H9 (cell line): Measurements from ENCODE around the gene LRFN3. TPM values are rescaled to one million over a fixed set of nuclear protein-coding genes. Genes with fewer than 3 reads are reported as not detected.
A peak's percentile ranks its signal among the peaks of the same experiment; 100 is the strongest.

Experiments
- DNase-seq: peaks from one replicate; pipeline ENCODE4 v3.0.0-alpha.2; 2017
- H2AFZ ChIP-seq: one replicate; pipeline ENCODE4 v1.6.1; 2013; ENCODE audit warnings: mild to moderate bottlenecking, low read length, control low read depth, moderate library complexity
- H2AK5ac ChIP-seq: 2 replicates; pipeline ENCODE4 v1.6.1; 2013; ENCODE audit warnings: low read length, control low read depth, mixed read lengths; ENCODE audit not compliant: insufficient read length
- H2BK120ac ChIP-seq: one replicate; pipeline ENCODE4 v1.6.1; 2013; ENCODE audit warnings: low read depth, mild to moderate bottlenecking, low read length, control low read depth, inconsistent platforms; ENCODE audit not compliant: poor library complexity, severe bottlenecking
- H2BK12ac ChIP-seq: 2 replicates; pipeline ENCODE4 v1.6.1; 2013; ENCODE audit warnings: low read length, control low read depth, mixed read lengths, low read depth; ENCODE audit not compliant: insufficient read length
- H2BK15ac ChIP-seq: 2 replicates; pipeline ENCODE4 v1.6.1; 2013; ENCODE audit warnings: low read depth, low read length, control low read depth
- H2BK20ac ChIP-seq: one replicate; pipeline ENCODE4 v1.6.1; 2013; ENCODE audit warnings: low read depth, mild to moderate bottlenecking, low read length, control low read depth, inconsistent platforms; ENCODE audit not compliant: poor library complexity, severe bottlenecking
- H2BK5ac ChIP-seq: 2 replicates; pipeline ENCODE4 v1.6.1; 2013; ENCODE audit warnings: low read length, control low read depth, mixed read lengths; ENCODE audit not compliant: insufficient read length
- H3K14ac ChIP-seq: 2 replicates; pipeline ENCODE4 v1.6.1; 2013; ENCODE audit warnings: low read length, control low read depth; ENCODE audit not compliant: insufficient read depth
- H3K18ac ChIP-seq: 2 replicates; pipeline ENCODE4 v1.6.1; 2013; ENCODE audit warnings: low read depth, mild to moderate bottlenecking, mixed read lengths, low read length, control low read depth; ENCODE audit not compliant: insufficient read length
- H3K23ac ChIP-seq: 2 replicates; pipeline ENCODE4 v1.6.1; 2013; ENCODE audit warnings: low read length, control low read depth, mixed read lengths, low read depth; ENCODE audit not compliant: insufficient read length
- H3K23me2 ChIP-seq: 2 replicates; pipeline ENCODE4 v1.6.1; 2013; ENCODE audit warnings: low read depth, mild to moderate bottlenecking, mixed read lengths, low read length, control low read depth; ENCODE audit not compliant: insufficient read length, poor library complexity, severe bottlenecking
- H3K27ac ChIP-seq: 2 replicates; pipeline ENCODE4 v1.5.1; 2013; ENCODE audit warnings: low read length, control low read depth, mixed read lengths, low read depth; ENCODE audit not compliant: insufficient read length
- H3K27me3 ChIP-seq: 2 replicates; pipeline ENCODE4 v1.6.1; 2013; ENCODE audit warnings: low read length, control low read depth, inconsistent platforms; ENCODE audit not compliant: insufficient read depth
- H3K4ac ChIP-seq: 2 replicates; pipeline ENCODE4 v1.6.1; 2013; ENCODE audit warnings: low read depth, mild to moderate bottlenecking, control low read depth, inconsistent platforms, low read length, moderate library complexity
- H3K4me1 ChIP-seq: 2 replicates; pipeline ENCODE4 v1.6.1; 2013; ENCODE audit warnings: low read length, control low read depth, inconsistent platforms; ENCODE audit not compliant: insufficient read depth
- H3K4me2 ChIP-seq: 2 replicates; pipeline ENCODE4 v1.6.1; 2013; ENCODE audit warnings: low read length, control low read depth, mixed read lengths; ENCODE audit not compliant: insufficient read length, insufficient read depth
- H3K56ac ChIP-seq: 2 replicates; pipeline ENCODE4 v1.6.1; 2013; ENCODE audit warnings: low read depth, mild to moderate bottlenecking, mixed read lengths, low read length, control low read depth; ENCODE audit not compliant: insufficient read length
- H3K79me1 ChIP-seq: 2 replicates; pipeline ENCODE4 v1.6.1; 2013; ENCODE audit warnings: low read depth, mild to moderate bottlenecking, moderate library complexity, low read length, control low read depth, inconsistent platforms; ENCODE audit not compliant: insufficient read depth, poor library complexity, severe bottlenecking
- H3K79me2 ChIP-seq: 2 replicates; pipeline ENCODE4 v1.6.1; 2013; ENCODE audit warnings: low read length, control low read depth, inconsistent platforms; ENCODE audit not compliant: insufficient read depth
- H3K9ac ChIP-seq: 2 replicates; pipeline ENCODE4 v1.6.1; 2013; ENCODE audit warnings: low read length, control low read depth, mixed read lengths; ENCODE audit not compliant: insufficient read length; ENCODE audit errors: extremely low read depth
- H3K9me3 ChIP-seq: one replicate; pipeline ENCODE4 v1.6.1; 2013; ENCODE audit warnings: low read depth, low read length, inconsistent platforms; ENCODE audit not compliant: control insufficient read depth
- H3T11ph ChIP-seq: one replicate; pipeline ENCODE4 v1.6.1; 2013; ENCODE audit warnings: mild to moderate bottlenecking, low read length, control low read depth, inconsistent platforms
- H4K20me1 ChIP-seq: one replicate; pipeline ENCODE4 v1.6.1; 2013; ENCODE audit not compliant: control insufficient read depth, insufficient read length, insufficient read depth
- H4K5ac ChIP-seq: 2 replicates; pipeline ENCODE4 v1.6.1; 2013; ENCODE audit warnings: low read depth, mild to moderate bottlenecking, mixed read lengths, low read length, control low read depth; ENCODE audit not compliant: insufficient read length
- H4K8ac ChIP-seq: replicated peaks from 2 replicates; pipeline ENCODE4 v1.6.1; 2013; ENCODE audit warnings: low read length, control low read depth, mixed read lengths, low read depth; ENCODE audit not compliant: insufficient read length
- H4K91ac ChIP-seq: 2 replicates; pipeline ENCODE4 v1.6.1; 2013; ENCODE audit warnings: low read depth, mild to moderate bottlenecking, moderate library complexity, mixed read lengths, low read length, control low read depth; ENCODE audit not compliant: insufficient read length
- H3K27ac Mint-ChIP-seq, 3 experiments: 2 replicates in 2 of 3; 3 replicates in 1 of 3; pipeline ENCODE4 v1.8.0; 2020 to 2021; ENCODE audit warnings: mixed read lengths in 3 of 3, mild to moderate bottlenecking in 1 of 3, moderate library complexity in 1 of 3
- H3K27me3 Mint-ChIP-seq: 2 replicates; pipeline ENCODE4 v1.8.0; 2021; ENCODE audit warnings: low read depth, mild to moderate bottlenecking, moderate library complexity, mixed read lengths
- H3K36me3 Mint-ChIP-seq, 3 experiments: 2 replicates in 2 of 3; 3 replicates in 1 of 3; pipeline ENCODE4 v1.8.0; 2020 to 2021; ENCODE audit warnings: low read depth in 3 of 3, mixed read lengths in 3 of 3; ENCODE audit not compliant: insufficient read depth in 1 of 3
- H3K4me1 Mint-ChIP-seq, 2 experiments: 2 replicates each; pipeline ENCODE4 v1.8.0; 2020; ENCODE audit warnings: mixed read lengths in 2 of 2
- H3K4me3 Mint-ChIP-seq, 2 experiments: 2 replicates in 1 of 2; 3 replicates in 1 of 2; pipeline ENCODE4 v1.8.0; 2020 to 2021; ENCODE audit warnings: mild to moderate bottlenecking in 2 of 2, mixed read lengths in 2 of 2, moderate library complexity in 1 of 2
- H3K9me3 Mint-ChIP-seq, 2 experiments: 2 replicates in 1 of 2; 3 replicates in 1 of 2; pipeline ENCODE4 v1.8.0; 2020; ENCODE audit warnings: mild to moderate bottlenecking in 2 of 2, mixed read lengths in 2 of 2, moderate library complexity in 1 of 2
- CTCF ChIP-seq: fragments of 200-600 bp; sonication (generic); conservative IDR thresholded peaks from 3 replicates; pipeline ENCODE4 v1.8.0; 2021; ENCODE audit warnings: antibody characterized with exemption, mild to moderate bottlenecking
- WGBS: extraction: QIAGEN DNeasy Blood & Tissue Kit; methylation state at CpG from one replicate; pipeline ENCODE4 v1.1.7; 2013; ENCODE audit warnings: missing lambda C conversion rate, low lambda C conversion rate, mixed read lengths; ENCODE audit not compliant: insufficient read length; ENCODE audit errors: extremely low coverage; 5-methylcytosine and 5-hydroxymethylcytosine counted together
- total RNA-seq: library from RNA; stranded (reverse); gene quantifications from 2 replicates; pipeline ENCODE4 v1.2.1, GENCODE V29; 2021

The LRFN3 gene
- total RNA-seq, 1 experiment from 2014 or later: 20.5 TPM

GRCh38 chr19:35901055-35901644, 35.0 kb upstream of the LRFN3 start:
- H3K4me1 ChIP-seq: peaks cover 5% of the 10 kb centered on the region; the same call in 1 of the 2 replicates
- H4K91ac ChIP-seq: no peak overlapping the region
- no peak for TF ChIP-seq CTCF
- H3K23ac ChIP-seq: no peak overlapping the region
- H3K79me1 ChIP-seq: peaks cover 3% of the 10 kb centered on the region
- no peaks in the 10 kb centered on the region for H3K27me3 ChIP-seq
- Mint-ChIP-seq H3K9me3 (no peaks in the 10 kb centered on the region; a peak in 1 of 5 replicates), H3K36me3 (peaks cover 5 to 21% (median 14%) of the 10 kb centered on the region in 3 experiments; a peak in 5 of 7 replicates), H3K4me1 (peaks cover 17 to 35% of the 10 kb centered on the region in 2 experiments), H3K4me3 (peak overlapping the region; percentile 90 to 99), H3K27ac (no peak overlapping the region; a peak in 1 of 7 replicates), H3K27me3 (peaks cover 12% of the 10 kb centered on the region)
- H3K4ac ChIP-seq: no peak overlapping the region
- peaks cover 10% of the 10 kb centered on the region for H3K23me2 ChIP-seq
- H3K18ac ChIP-seq: no peak overlapping the region
- H3K56ac ChIP-seq: no peak overlapping the region
- no peak overlapping the region for H3K14ac ChIP-seq
- no peak for DNase-seq
- no peak overlapping the region for H3K9ac ChIP-seq
- no peak overlapping the region for H2BK15ac ChIP-seq
- H4K5ac ChIP-seq: no peak overlapping the region
- peak overlapping the region; percentile 78 for H3K4me2 ChIP-seq
- H2BK5ac ChIP-seq: no peak overlapping the region
- no peak overlapping the region for H2BK12ac ChIP-seq
- H4K8ac ChIP-seq: no peak overlapping the region
- H4K20me1 ChIP-seq: no peaks in the 10 kb centered on the region
- no peak overlapping the region for H2AFZ ChIP-seq
- no peak overlapping the region for H3T11ph ChIP-seq
- no peak overlapping the region for H2BK120ac ChIP-seq
- H3K79me2 ChIP-seq: no peaks in the 10 kb centered on the region
- WGBS: no CpG with 5 or more reads among the region's 2 CpGs
- no peak overlapping the region for H2BK20ac ChIP-seq
- H3K9me3 ChIP-seq: no peaks in the 10 kb centered on the region
- H2AK5ac ChIP-seq: no peak overlapping the region
- no peak overlapping the region for H3K27ac ChIP-seq
